Islet precursor cell (in vitro differentiated cells): ENCODE results near the gene FOXF1.

Source experiments
- DNase-seq: peaks from one replicate; pipeline ENCODE4 v3.0.0-alpha.2; 2018

Gene FOXF1

DNA sequence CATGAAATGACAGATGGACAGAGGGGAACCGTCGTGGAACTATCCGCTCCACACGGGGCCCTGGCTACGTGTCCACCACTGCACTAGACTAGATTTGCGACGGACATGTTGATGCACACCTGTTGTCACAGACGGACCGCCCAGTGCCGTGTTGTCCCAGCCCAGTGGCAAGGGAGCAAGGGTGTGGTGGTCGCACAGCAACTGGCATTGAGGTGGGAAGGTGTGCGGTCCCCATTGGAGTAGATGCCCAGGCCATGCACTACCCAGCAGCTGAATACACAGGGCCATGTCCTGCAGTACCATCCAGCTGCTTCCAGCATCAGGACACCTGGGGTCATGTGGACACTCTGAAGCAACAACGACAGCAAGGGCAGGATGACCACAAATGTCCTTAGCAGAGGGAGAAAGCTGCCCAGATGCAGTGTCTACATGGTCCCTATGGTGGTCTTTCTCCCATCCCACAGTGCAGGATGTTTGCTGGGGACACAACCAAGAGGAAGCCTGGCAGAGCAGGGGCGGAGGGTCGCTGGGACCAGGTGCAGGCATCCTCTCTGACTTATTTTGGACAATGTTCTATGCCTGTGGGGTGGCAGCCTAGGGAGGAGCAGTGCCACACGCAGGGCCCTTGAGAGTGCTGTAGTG, 8.8 kb downstream of the FOXF1 start:
- DNase-seq, result no peak

DNA sequence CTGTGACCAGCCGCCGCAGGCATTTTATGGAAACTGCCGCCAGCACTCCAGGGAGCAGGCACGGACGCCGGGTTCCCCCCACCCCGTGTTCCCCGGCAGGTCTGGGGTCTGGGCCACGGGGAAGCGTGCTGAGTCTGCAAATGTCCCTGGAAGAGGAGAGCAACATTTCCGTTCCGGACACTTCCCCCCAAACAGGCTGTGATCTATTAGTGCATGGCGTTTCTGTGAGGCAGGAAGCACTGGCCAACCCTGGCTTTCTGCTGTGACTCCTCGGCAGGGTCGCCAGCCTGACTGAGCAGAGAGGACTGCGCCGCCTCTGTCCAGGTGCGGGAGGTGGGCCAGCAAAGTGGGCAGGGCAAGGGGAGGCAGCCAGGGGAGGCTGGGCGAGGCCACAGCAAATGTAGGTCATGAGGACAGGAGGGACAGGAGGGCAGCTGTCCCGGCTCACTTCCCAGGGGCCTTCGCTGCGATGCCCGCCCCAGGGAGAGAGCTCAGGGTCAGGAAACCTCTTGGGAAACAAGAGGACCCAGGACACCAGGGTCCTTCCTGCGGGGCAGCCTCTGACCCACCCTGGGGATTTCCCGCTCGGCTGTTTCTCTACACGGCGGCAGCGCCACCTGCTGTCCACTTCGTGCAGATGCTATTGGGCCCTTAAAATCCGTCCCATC, 9.5 kb downstream of the FOXF1 start:
- no peak for DNase-seq

DNA sequence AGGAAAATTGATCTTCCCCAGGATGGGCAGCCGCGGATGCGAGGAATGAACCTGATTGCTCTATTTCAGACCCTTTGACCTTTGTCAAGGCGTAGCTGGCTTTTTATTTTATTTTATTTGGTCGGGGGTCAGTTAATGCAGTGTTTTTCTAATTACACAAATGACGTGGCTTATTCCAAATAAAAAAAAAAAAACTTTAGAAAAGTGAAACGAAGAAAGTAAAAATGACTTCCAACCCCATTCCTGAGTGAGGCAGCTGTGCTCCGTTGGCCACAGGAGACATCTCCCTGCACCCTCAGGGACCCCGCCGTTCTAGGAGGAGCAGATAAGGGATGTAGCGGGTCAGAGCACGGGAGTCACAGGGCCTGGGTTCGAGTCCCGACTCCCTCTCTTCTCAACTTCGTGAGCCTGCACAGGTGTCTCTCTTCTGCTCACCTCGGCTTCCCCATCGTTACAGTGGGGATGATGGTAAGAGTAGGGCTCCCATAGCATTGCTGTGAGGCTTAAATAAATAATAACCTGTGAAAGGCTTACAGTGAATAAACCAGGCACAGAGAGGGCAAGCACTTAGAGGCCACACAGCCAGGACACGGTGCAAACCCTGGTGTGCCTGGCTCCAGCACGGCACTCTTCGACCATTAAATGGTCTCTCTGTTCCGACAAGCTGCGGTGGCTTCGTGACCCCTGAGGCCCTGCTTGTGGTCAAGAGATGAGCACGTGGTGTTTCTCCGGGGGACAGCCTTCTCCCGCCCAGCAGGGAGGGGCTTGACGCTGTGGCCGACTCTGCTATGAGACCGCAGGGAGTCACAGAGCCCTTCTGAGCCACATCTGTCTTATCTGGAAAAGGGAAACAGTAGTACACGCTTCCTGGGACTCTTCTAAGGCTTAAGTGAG, 10.2 kb downstream of the FOXF1 start:
- DNase-seq, result no peak

DNA sequence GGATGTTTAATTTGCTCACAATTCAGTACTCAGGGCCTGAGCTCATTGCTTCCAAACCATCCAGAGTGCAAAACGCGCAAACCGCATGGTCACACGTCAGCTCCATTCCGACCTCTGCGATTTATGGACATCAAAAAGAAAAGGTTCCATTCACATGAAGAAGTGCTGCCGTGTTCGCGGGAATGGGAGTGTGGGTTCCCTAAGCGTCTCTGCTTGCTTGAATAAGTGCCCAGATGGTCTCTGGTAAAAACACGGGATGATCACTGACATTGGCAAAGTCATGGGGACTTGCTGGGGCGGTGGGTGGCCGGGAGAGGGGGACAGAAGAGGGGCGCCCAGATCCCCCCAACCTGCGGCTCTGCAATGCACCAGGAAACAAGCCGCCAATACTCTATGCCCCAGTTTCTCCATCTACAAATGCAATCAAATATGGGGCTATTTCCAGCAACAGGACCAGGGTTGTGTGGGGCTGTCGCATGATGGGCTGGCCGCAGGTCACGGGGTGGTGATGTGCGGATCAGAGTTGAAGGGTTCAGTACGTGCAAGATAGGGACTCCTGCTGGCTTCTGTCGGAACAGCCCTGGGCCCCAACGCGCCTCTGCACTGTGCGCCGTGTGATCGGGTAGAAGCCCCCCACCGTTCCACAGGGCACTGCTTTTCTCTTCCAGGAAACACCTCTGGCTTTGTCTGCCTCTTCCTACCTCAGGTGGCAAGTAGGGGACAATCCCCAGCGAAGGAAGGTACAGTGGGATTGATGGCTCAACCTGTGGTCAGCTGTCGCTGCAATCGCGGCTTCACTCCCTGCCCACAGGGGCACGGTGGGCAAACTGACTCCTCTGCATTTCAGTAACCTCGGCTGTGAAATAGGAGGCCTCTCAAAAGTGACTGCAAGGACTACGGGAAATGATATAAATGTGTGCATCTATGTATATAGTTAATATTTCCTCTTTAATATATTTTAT, 11.2 kb downstream of the FOXF1 start:
- no peak for DNase-seq

- DNase-seq, result no peak
Measured at GRCh38 chr16:86522634-86523033, 12.3 kb downstream of the FOXF1 start.

GRCh38 chr16:86523166-86523740, 12.9 kb downstream of the FOXF1 start:
- DNase-seq, result no peak

GRCh38 chr16:86524029-86524428, 13.7 kb downstream of the FOXF1 start:
- no peak for DNase-seq

- DNase-seq, result no peak
Measured at GRCh38 chr16:86525696-86526095, 15.4 kb downstream of the FOXF1 start.

GRCh38 chr16:86527366-86527765, 17.0 kb downstream of the FOXF1 start:
- DNase-seq, result no peak

DNA sequence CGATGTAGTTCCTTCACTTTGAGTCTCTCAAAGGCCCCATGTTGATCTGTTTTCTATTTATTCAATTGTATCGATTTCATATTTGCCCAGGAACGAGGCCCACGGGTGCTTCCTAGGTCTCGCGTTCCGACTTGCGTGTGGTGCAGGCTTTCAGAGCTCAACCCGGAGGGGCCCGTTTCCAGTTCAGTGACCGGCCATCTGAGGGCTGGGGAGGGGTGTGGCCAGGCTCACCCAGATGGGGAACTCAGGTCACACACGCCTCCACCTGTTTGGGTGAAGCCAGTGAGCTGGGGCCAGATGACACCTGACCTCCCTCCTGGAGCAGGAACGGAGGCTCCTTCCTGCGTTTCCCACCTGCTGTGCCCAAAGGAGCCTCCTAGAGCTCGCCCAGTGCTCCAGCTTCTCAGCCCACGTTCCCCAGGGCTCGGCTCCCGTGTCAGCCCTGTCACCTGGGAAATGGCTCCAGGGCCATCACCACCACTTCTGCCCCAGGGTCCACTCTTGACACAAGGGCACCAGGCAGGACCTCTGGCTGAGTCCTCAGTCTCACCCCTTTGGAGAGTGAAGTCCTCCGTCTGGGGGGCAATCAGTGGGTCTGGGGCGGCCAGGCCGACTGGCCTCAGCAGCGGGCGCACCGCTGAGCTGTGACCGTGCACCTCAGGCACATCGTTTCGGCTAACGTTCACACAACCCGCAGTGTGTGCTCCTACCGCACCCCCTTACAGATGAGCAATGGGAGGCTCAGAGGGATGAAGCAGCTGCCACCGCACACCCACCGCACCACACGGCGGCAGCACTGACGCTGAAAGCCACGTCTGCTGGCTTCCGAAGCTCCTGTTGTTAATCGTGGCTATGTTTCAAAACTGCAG, 18.0 kb downstream of the FOXF1 start:
- DNase-seq, result no peak

DNA sequence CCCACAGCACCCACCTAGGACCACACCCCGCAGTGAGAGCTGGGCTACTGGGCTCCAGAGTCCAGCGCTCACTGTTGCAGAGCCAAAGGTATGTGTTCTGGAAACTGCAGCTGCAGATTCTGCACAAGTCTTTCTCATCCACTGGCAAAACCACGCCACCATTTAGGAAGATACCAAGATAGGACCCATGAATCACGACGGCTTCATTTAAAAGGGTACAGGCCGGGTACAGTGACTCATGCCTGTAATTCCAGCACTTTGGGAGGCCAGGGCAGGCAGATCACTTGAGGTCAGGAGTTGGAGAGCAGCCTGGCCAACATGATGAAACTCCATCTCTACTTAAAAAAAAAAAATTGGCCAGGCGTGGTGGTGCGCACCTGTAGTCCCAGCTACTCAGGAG, 18.8 kb downstream of the FOXF1 start:
- no peak for DNase-seq

DNA sequence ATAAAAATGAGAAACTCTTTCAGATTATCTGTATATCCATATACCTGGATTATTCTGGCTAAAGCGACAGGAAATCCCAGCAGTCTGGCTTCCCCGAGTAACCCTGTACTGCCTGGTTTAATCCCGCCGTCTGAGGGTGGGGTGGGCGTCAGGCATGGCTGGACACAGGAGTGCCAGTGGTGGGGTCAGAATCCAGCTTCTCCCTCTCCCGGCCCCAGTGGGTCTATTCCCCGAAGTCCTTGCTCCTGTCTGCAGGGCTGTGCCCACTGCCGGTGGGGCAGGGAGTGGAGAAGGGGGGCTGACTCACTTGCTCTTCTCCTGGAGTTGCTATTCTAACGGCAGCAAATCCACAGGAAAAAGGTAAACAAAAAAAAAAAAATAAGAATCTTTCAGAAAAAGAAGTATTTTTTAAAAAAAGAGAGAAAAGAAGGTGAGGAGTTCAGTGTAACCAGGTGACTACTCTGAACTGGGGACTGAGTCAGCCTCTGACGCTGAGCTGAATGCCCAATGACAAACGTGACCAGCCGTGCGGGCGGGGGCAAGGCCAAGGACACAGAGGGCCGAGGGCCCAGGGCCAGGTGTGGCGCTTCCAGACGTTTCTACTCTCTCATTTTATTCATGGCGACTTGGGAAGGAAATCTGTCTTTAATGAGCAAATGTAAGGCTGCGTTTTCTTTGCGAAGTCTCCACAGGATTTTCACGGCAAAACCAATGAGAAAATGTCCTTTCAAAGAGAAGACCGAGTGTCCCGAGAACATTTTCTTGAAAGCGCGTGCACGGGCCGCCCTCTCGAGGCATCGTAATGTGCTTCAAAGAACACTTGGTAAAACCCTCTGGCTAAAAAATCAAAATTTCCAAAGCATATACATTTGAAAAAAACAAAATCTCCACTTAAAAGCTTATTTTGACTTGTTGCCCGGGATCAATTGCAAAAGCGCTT, 20.2 kb downstream of the FOXF1 start:
- no peak for DNase-seq

DNA sequence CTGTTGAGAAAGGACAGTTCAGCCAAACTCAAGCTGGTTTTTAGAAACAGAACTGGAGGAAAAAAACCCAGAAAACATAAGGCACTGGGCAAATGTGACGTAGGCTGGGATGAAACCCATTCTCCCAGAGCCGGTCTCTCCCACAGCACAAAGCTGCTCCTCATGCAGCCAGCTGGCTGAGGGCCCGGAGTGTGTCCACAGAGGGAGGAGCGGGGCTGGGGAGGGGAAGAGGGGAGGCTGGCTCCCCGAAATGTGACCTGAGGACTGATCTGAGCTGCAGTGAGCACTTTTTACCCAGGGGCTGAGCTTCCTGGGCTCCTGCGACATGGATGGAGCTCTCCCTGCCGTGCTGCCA, 20.8 kb downstream of the FOXF1 start:
- no peak for DNase-seq

- no peak for DNase-seq
Measured at GRCh38 chr16:86531641-86532525, 21.6 kb downstream of the FOXF1 start.

DNA sequence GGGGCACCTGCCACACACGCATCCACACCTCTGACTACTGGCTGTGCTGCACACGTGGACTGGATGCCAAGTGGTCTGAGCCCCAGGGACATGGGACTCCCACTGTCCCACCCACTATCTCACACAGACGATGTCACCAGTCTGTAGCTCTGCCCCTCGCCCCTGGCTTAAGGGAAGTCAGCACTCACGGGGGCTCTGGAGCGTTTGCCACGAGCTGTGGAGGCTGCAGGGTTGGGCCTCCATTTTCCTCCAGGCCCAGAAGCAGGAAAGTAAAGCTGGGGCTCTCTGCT, 22.1 kb downstream of the FOXF1 start:
- no peak for DNase-seq

DNA sequence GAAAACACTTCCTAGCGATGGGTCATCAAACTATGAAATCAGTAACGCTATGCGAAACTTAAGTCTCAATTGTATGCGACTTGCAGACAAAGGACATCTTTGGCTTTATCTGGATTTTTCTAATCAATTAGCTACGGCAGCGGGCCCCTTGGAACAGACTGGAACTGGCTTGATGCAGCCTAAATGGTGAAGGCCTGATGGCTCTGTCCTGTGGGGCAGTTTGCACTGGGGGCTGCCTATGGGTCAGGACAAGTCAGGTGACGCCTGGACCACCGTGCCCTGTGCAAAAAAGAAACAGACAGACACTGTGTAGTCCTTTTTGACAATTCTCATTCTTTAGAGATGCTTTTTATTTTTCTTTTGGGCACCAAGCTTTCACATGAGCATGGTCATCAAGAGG, 22.7 kb downstream of the FOXF1 start:
- DNase-seq, result no peak

DNA sequence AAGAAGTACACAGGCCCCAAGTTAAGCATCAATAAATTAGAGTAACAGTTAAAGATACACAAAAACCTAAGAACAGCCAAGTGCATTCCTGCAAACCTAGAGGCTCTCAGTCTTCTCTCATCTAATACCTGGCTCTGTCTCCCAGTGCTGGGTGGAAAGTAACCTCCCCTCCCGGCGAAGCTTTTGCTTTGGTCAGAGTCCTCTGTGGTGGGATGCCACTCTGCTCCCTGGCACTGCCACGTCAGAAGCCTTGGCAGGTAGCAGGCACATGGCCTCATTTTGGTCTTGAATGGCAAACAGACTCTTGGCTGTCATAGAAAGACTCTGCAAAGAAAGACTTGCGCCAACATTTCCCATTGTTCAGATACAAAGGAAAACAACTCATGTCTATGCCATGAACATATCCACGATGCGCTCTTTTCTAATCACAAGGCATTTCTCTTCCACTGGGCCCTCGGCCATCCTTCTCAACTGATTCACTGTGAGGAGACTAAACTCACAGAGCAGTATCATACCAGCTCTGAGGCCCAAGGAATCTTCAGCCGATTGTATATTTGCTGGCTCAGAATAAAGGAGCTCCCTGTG, 23.5 kb downstream of the FOXF1 start:
- DNase-seq, result no peak

GRCh38 chr16:86534779-86535615, 24.7 kb downstream of the FOXF1 start:
- DNase-seq, result no peak
